Measurements from ENCODE around the gene RABGEF1.

- TF ChIP-seq CTCF (conservative IDR thresholded peaks at IDR 0.05) = no peak
- no peak for TF ChIP-seq ZFX (IDR thresholded peaks at IDR 0.05)
These were observed 70.2 kb downstream of the RABGEF1 start for GRCh38 chr7:66810716-66811115.
